ENCODE measurements around the gene RNF11. TPM values are rescaled to one million over a fixed set of nuclear protein-coding genes. Genes with fewer than 3 reads are reported as not detected.

Gene RNF11
- total RNA-seq, 4 donors from 2014 or later = 70.6 to 110 (median 82.8) TPM

- intact Hi-C loops (cut with DNase I) = no loop called here
- no peak overlapping the region for H3K4me3 ChIP-seq
Observed at GRCh38 chr1:51288578-51288977, 52.5 kb downstream of the RNF11 start.

GRCh38 chr1:51289676-51290488 lies 53.8 kb downstream of the RNF11 start:
- peaks cover 0 to 44% (median 0%) of the 10 kb centered on the region in 3 donors for H3K36me3 ChIP-seq
- 79 to 83% methylated on average over 5 to 7 of the region's 8 CpGs for WGBS, 2 donors
- no peak for DNase-seq
- no peak for TF ChIP-seq POLR2A (IDR thresholded peaks at IDR 0.05)
- TF ChIP-seq CTCF (IDR thresholded peaks at IDR 0.05) = no peak
- H3K4me3 ChIP-seq = no peak overlapping the region
- no peaks in the 10 kb centered on the region for H3K9me3 ChIP-seq
- no peaks in the 10 kb centered on the region for H3K27me3 ChIP-seq
- no peak overlapping the region for H3K27ac ChIP-seq
- no peaks in the 10 kb centered on the region for H3K4me1 ChIP-seq
- intact Hi-C loops (cut with DNase I) = loop anchor here (5.0 kb wide), 1 partner anchor 98 kb away; no protein-coding TSS in a partner anchor

More at GRCh38 chr1:51288578-51288977, 52.5 kb downstream of the RNF11 start:
- H3K36me3 ChIP-seq = peaks cover 0 to 44% (median 0%) of the 10 kb centered on the region in 3 donors
- TF ChIP-seq POLR2A (IDR thresholded peaks at IDR 0.05) (no peak), CTCF (IDR thresholded peaks at IDR 0.05) (no peak)
- H3K9me3 ChIP-seq = no peaks in the 10 kb centered on the region
- H3K4me1 ChIP-seq = no peaks in the 10 kb centered on the region
- H3K27ac ChIP-seq = no peak overlapping the region
- WGBS, 2 donors = 73 to 94% methylated on average over 3 to 5 of the region's 5 CpGs
- DNase-seq = no peak
- H3K27me3 ChIP-seq = no peaks in the 10 kb centered on the region

- intact Hi-C loops (cut with DNase I) = loop anchor here (5.0 kb wide), 1 partner anchor 98 kb away; no protein-coding TSS in a partner anchor
Observed at GRCh38 chr1:51290489-51290847, 54.4 kb downstream of the RNF11 start.

GRCh38 chr1:51293898-51294515 lies 57.9 kb downstream of the RNF11 start:
- TF ChIP-seq CTCF (IDR thresholded peaks at IDR 0.05) = no peak
- no peak for TF ChIP-seq POLR2A (IDR thresholded peaks at IDR 0.05)
- DNase-seq = no peak
- intact Hi-C loops (cut with DNase I) = loop anchor here (5.0 kb wide), 1 partner anchor 102 kb away; no protein-coding TSS in a partner anchor
- WGBS, 2 donors = 82 to 91% methylated on average over 8 to 10 of the region's 13 CpGs
- no peaks in the 10 kb centered on the region for H3K27me3 ChIP-seq
- peaks cover 0 to 18% (median 4%) of the 10 kb centered on the region in 3 donors for H3K4me1 ChIP-seq
- peaks cover 0 to 16% (median 0%) of the 10 kb centered on the region in 3 donors for H3K36me3 ChIP-seq
- H3K4me3 ChIP-seq = no peak overlapping the region
- H3K9me3 ChIP-seq = no peaks in the 10 kb centered on the region
- H3K27ac ChIP-seq = no peak overlapping the region

More at GRCh38 chr1:51290489-51290847, 54.4 kb downstream of the RNF11 start:
- Histone ChIP-seq H3K27ac (no peak overlapping the region), H3K4me1 (no peaks in the 10 kb centered on the region), H3K9me3 (no peaks in the 10 kb centered on the region), H3K27me3 (no peaks in the 10 kb centered on the region), H3K36me3 (peaks cover 0 to 44% (median 0%) of the 10 kb centered on the region in 3 donors), H3K4me3 (no peak overlapping the region)
- 83 to 84% methylated on average over 1 to 5 of the region's 5 CpGs for WGBS, 2 donors
- TF ChIP-seq CTCF (IDR thresholded peaks at IDR 0.05) (no peak), POLR2A (IDR thresholded peaks at IDR 0.05) (no peak)
- DNase-seq = no peak

Measured in esophagus squamous epithelium (tissue), 5 donors.